Measurements from ENCODE around the gene TNFRSF17.
"Not testable (repeated sequence)": the region's sequence is repeated elsewhere in the genome, so short reads cannot be mapped to it uniquely, and the experiment has no call there.

Gene TNFRSF17

DNA sequence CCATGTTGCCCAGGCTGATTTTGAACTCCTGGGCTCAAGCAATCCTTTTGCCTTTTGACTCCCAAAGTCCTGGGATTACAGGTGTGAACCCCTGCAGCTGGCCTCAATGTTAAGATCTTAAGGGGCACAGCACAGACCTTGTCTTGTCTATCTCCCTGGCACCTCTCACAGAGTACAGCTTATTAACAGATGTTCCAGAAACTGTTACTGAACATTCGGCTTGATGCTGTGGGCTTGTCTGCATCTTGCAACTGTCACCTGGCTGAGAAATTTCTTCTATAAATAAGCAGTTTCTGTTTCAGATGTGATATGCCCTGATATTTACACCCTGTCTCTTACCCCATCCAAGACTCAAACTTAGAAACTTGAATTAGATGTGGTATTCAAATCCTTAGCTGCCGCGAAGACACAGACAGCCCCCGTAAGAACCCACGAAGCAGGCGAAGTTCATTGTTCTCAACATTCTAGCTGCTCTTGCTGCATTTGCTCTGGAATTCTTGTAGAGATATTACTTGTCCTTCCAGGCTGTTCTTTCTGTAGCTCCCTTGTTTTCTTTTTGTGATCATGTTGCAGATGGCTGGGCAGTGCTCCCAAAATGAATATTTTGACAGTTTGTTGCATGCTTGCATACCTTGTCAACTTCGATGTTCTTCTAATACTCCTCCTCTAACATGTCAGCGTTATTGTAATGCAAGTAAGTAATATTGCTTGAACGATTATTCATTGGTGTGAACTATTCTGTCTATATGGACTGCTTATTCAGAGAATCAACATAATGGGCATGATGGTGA lies at the start of gene TNFRSF17:
Gene TNFRSF17 (plus strand): TSS at position 450 of the 791 bp plus-strand sequence. CDS start 115 bp downstream, at position 565.
- no peak for DNase-seq

DNA sequence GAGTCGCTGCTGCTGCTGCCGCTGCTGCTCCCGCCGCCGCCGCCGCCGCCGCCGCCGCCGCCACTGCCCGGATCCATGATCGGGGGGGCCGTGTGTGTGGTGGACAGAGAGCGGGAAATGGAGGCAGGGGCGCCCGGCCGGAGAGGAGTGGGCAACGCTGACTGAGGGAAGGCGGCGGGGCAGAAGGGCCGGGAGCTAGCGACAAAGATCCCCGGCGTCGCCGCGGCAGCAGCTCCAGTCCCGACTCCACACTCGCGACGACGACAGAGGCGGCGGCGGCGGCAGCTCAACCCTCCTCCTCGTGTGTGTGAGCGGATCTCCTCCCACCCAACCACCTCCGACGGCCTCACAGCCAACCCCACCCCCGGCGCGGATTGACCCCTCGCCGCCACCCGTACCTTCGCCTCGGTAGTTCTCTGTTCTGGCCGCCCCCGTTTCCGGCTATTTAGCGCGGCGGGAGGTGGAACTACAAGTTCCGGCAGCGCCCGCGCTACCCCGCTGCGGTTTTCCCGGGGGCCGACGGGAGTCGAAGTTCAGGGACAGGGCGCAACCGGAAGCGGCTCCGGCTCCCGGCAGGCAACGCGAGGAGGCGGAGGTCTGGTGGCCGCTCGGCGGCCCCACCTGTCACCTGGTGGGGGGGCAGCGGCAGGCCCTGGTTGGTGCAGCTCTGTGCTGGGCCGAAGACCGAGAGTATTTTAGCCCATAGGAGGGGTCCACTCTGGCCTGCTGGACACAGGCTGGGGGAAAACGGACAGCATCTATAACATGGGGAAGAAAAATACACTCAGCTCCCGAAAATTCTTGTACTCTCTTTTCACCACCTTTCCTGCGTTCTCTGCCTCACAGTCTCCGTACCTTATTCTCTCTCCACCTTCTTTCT lies 49.1 kb upstream of the TNFRSF17 start, which contains the start of gene GSPT1:
Gene GSPT1 (minus strand): TSS at position 313 of the 880 bp plus-strand sequence. CDS start 236 bp downstream, at position 77.
- DNase-seq = peak; percentile 95

DNA sequence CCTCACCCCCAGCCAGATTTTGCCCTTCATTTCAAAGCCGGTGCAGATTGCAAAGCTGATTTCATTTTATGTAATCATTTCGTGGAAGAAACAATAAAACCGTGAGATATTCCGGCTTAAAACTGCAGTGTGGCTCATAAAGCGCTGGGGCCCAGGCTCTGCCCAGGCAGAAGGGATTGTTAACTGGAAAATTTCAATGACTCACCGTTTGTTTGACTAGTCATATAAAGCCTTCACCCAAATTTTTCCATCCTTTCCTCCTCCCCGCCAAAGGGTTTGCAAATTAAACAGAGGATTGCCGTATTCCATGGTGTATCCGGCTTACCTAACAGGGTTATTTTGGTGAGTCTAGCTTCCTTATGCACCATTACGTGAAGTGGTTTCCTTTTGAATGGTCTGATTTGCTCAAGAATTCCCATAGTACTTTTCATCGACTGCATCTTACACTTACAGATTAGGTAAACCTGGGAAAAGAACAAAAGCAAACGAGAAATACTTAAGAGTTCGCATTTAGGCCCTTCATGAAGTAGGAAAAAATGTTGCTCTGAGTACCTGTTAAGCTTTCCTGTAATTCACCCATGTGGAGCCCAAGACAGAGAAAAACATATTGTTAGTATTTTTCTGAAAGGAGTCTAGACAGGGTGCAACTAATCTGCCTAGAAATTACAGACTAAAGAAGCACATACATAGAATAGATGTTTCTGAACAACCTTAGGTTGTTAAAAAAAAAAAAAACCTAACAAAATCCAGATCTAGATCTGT lies 48.3 kb upstream of the TNFRSF17 start:
- DNase-seq = no peak

DNA sequence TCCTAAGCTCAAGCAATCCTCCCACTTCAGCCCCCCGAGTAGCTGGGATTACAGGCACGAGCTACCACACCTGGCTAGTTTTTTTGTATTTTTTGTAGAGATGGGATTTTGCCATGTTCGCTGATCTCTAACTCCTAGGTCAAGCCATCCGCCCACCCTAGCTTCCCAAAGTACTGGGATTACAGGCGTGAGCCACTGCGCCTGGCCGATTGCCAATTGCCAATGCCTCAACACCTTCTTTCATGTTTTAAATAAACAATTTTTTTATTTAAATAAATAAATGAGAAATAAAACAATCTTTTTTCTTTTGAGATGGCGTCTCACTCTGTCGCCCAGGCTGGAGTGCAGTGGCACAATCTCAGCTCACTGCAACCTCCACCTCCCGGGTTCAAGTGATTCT lies 41.0 kb upstream of the TNFRSF17 start:
- DNase-seq = not testable (repeated sequence)

DNA sequence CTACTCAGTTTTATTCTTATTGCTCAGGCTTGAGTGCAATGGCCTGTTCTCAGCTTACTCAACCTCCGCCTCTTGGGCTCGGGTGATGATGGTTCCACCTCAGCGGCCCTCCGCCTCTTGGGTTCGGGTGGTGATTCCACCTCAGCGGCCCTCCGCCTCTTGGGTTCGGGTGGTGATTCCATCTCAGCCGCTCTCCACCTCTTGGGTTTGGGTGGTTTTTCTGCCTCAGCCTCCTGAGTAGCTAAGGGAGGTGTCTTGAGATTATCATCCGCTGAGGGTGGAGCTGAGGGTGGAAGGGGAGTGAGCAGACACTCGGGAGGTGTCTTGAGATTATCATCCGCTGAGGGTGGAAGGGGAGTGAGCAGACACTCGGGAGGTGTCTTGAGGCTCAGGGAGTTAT lies 37.7 kb upstream of the TNFRSF17 start:
- DNase-seq = not testable (repeated sequence)

DNA sequence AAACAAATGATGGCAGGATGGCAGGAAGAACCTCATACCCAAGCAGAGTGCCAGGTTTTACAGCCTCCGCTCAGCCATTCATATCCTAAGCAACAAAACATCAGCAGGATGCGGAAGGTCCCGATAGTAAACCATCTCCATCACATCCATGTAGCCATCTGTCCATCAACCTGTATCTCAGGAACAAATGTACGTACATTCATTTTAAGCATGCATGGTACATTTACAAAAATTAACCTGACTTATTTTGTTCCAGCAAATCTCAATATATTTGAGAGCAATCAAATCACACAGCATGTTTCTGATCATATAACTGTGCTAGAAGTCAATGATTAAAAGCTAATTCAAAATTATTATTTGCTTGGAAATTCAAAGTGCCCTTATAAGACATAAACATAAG lies 23.1 kb upstream of the TNFRSF17 start, which contains the start of gene NPIPB2:
Gene NPIPB2 (minus strand): TSS at position 101 of the 400 bp plus-strand sequence. CDS start 0 bp downstream, at position 101.
- not testable (repeated sequence) for DNase-seq

DNA sequence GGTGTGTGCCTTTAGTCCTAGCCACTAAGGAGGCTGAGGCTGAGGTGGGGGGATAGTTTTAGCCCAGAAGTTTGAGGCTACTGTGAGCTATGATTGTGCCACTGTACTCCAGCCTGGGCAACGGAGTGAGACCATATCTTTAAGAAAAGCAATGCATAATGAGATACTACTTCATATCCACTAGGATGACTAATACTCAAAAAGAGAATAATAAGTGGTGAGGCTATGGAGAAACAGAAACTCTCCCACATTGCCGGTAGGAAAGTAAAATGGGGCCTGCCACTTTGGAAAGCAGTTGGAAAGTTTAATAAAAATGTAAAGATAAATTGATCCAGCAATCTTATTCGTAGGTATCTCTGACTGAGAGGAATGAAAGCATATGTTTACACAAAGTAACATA lies 18.6 kb upstream of the TNFRSF17 start:
- DNase-seq = no peak

DNA sequence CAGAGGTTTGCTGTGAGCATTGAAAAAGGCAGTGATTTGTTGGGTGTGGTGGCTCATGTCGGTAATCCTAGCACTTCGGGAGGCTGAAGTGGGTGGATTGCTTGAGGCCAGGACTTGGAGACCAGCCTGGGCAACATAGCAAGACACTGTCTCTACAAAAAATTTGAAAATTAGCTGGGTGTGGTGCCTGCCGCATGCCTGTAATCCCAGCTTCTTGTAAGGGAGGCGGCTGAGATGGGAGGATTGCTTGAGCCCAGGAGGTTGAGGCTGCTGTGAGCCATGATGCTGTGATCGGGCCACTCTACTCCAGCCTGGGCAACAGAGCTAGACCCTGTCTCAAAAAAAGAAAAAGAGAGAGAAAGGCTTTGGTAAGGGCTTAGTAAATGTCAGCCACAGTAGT lies 16.2 kb upstream of the TNFRSF17 start:
- DNase-seq = no peak

DNA sequence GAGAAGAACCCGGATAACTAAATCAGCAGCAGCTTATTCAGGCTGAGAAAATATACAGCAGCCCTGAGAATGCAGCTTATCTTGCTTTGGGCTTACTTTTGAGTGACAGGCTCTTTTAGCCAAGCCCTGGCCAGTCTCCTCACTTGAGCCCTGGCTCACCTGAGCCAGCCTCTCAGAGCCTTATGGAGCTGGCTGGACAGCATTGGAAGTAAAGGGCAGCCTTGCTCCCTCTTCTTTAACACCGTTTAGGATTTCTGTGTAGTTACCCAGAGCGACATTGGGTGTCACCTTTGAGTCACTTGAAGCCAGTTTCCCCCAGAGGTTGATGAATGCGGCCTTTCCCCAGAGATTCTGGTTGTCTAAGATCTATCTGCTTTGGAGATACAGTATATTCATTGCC lies 15.5 kb upstream of the TNFRSF17 start:
- peak; percentile 32 for DNase-seq

DNA sequence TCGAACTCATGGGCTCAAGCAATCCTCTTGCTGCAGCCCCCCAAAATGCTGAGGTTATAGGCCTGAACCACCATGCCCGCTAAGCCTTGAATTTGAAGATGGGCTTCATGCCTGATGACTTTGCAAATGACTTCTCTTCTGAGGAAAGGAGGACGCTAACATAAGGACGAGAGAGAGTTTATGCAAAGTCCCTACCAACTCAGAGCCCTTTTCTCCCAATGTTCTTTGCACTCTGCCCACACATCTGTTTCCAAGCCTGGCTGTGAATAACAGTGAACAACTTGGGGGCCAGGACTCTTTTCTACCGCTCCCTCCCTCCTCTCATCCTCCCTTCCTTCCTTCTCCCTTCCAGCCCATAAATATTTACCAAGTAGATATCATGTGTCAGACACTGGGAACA lies 14.6 kb upstream of the TNFRSF17 start:
- DNase-seq = no peak

DNA sequence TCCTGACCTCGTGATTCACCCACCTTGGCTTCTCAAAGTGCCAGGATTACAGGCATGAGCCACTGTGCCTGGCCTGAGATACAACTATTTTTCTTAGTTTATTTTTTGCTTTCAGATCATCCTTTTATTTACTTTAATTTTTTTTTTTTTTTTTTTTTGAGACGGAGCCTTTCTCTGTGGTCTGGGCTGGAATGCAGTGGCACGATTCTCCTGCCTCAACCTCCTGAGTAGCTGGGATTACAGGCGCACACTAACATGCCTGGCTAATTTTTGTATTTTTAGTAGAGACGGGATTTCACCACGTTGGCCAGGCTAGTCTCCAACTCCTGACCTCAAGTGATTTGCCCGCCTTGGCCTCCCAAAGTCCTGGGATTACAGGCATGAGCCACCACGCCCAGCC lies 11.4 kb upstream of the TNFRSF17 start:
- DNase-seq = not testable (repeated sequence)

DNA sequence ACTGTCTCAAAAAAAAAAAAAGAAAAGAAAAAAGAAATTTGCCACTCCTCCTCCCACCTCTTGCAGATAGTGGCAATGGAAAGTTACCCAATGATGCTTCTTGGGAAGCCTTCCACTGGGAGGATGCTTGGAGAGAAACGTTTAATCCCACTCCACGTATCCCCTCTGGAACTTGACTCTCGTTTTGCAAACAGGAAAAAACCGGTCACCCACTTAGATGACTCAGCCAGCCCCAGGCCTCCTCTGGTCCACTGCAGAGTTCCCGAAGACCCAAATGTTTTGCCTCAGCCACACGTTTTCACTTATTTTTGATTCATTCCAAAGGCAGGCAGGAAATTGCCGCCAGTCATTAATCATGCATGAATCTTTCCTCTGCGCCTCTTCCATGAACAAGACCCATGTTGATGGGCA lies 9.3 kb upstream of the TNFRSF17 start:
- DNase-seq = no peak

DNA sequence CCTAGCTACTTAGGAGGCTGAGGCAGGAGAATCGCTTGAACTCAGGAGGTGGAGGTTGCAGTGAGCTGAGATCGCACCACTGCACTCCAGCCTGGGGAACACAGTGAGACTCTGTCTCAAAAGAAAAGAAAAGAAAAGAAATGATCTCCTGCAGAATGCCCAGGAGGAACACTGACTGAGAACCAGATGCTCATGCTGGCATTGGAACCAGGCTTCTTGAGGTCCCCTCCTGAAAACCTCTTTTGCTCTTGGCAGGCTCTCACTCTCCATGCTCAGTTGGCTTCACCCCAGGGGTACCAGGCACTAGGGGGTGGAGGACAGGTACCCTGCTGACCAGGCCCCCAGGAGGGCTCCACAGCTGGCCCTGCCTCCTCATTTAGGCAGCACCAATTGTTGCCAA lies 8.5 kb upstream of the TNFRSF17 start:
- no peak for DNase-seq

DNA sequence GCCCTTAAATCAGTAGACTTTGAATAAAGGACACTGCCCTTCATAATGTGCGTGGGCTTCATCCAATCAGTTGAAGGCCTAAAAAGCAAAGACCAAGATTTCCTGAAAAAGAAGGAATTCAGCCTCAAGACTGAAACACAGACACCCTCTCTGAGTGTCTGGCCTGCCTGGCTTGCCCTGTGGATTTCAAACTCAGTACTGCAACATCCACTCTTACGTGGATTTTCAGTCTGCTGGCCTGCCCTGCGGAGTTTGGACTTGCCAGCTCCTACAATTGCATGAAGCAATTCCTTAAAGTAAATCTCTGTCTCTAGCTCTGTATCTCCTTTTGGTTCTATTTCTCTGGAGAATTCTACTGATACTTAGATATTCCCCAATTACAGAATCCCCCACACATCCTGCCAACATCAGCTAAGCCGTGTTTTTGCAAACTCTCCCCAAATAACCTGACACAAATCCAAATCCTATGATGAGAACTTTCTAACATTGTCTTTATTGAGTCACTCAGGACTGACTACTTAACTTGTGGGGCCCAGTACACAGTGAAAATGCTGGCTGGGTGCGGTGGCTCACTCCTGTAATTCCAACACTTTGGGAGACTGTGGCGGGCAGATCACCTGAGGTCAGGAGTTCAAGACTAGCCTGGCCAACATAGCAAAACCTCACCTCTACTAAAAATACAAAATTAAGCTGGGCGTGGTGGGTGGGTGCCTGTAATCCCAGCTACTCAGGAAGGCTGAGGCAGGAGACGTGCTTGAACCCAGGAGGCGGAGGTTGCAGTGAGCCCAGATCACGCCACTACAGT lies 7.2 kb upstream of the TNFRSF17 start:
- no peak for DNase-seq

DNA sequence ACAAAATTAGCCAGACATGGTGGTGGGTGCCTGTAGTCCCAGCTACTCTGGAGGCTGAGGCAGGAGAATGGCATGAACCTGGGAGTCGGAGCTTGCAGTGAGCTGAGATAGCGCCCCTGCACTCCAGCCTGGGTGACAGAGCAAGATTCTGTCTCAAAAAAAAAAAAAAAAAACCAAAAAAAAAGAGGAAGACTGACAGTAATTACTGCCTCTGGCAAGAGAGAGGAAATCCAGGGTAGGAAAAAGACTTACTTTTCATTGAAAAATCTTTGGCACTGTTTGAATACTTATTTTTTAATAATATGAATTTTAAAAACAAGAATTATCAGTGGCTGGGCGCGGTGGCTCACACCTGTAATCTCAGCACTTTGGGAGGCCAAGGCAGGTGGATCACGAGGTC lies 2.6 kb upstream of the TNFRSF17 start:
- DNase-seq = not testable (repeated sequence)

DNA sequence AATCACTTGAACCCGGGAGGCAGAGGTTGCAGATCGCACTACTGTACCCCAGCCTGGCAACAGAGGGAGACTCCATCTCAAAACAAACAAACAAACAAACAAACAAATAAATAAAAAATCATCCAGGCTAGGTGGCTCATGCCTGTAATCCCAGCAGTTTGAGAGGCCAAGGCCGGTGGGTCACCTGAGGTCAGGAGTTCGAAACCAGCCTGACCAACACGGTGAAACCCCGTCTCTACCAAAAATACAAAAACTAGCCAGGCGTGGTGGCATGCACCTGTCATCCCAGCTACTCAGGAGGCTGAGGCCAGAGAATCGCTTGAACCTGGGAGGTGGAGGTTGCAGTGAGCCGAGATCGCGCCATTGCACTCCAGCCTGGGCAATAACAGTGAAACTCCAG lies 2.0 kb upstream of the TNFRSF17 start:
- DNase-seq = not testable (repeated sequence)

DNA sequence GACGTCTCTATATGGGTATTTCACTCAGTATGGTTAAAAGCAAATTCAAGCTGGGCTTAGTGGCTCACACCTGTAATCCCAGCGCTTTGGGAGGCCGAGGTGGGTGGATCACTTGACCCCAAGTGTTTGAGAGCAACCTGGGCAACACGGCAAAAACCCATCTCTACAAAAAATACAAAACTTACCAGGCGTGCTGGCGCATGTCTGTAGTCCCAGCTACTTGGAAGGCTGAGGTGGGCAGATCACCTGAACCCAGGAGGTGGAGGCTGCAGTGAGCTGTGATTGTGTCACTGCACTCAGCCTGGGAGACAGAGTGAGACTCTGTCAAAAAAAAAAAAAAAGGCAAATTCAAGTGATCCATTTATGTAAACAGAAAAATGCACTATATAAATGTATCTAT lies 1.3 kb upstream of the TNFRSF17 start:
- no peak for DNase-seq

DNA sequence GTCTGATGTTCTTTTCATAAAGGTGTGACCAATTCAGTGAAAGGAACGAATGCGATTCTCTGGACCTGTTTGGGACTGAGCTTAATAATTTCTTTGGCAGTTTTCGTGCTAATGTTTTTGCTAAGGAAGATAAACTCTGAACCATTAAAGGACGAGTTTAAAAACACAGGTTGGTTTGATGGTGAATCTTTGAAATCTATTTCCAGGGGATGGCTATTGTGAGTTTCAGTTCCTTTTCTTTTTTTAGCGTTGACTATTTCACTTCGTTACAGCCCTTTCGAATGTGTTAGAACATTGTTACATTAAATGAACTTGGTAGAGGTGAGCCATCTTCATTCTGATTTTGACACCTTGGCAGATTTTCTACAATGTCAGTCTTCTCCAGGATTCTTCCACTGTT lies 1.2 kb downstream of the TNFRSF17 start:
- DNase-seq = no peak

DNA sequence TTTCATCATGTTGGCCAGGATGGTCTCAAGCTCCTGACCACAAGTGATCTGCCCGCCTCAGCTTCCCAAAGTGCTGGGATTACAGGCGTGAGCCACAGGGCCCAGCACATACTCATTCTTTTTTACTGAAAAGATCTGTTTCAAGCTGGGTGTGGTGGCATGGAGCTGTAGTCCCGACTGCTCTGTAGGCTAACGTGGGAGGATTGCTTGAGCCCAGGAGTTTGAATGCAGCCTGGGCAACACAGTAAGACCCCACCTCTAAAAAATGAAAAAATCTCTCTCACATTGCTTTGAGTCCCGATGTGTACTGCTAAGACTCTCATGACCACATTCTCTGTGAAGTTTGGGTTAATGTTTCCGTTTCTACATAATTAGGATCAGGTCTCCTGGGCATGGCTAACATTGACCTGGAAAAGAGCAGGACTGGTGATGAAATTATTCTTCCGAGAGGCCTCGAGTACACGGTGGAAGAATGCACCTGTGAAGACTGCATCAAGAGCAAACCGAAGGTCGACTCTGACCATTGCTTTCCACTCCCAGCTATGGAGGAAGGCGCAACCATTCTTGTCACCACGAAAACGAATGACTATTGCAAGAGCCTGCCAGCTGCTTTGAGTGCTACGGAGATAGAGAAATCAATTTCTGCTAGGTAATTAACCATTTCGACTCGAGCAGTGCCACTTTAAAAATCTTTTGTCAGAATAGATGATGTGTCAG lies 2.3 kb downstream of the TNFRSF17 start:
- DNase-seq = no peak

DNA sequence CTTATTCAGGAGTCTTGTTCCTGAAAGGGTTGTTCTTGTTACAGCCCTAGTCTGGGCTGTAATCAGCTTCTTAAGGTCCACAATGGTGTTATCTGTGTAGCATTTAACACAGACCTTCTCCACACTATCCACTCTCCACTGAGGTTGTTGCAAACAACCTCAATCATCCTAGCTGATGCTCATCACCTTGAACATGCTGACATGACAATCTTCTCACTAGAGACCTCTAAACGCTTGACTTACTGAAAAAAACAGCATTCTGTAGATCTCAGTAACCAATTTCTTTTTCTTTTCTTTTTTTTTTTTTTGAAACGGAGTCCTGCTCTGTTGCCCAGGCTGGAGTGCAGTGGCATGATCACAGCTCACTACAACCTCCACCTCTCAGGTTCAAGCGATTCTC lies 3.6 kb downstream of the TNFRSF17 start:
- no peak for DNase-seq

DNA sequence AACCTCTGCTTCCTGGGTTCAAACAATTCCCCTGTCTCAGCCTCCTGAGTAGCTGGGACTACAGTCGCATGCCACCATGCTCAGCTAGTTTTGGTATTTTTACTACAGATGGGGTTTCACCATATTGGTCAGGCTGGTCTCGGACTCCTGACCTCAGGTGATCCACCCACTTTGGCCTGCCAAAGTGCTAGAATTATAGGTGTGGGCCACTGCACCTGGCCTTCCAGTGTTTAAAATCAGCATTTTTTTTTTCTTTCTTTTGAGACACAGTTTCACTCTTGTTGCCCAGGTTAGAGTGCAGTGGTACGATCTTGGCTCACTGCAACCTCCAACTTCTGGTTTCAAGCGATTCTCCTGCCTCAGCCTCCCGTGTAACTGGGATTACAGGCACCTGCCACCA lies 5.3 kb downstream of the TNFRSF17 start:
- DNase-seq = not testable (repeated sequence)

Measured in DMS79 treated with DMSO at 0.1 percent for 48 hours (cell line).